OCI-LY1 (cell line): Measurements from ENCODE around the gene SLC28A1.

Experiments used
- H2AFZ ChIP-seq: fragments of 200-600 bp; sonication (generic), shearing (Covaris generic); 2 replicates; pipeline ENCODE4 v1.6.0; 2014; ENCODE audit warnings: antibody characterized with exemption, mild to moderate bottlenecking, low read length
- H3F3A ChIP-seq: fragments of 200-600 bp; sonication (generic), shearing (Covaris generic); 2 replicates; pipeline ENCODE4 v1.6.0; 2014; ENCODE audit warnings: mild to moderate bottlenecking, antibody characterized with exemption, low read length, moderate library complexity; ENCODE audit not compliant: insufficient read depth
- H3K27ac ChIP-seq: fragments of 200-600 bp; sonication (generic); 2 replicates; pipeline ENCODE4 v1.5.1; 2014; ENCODE audit warnings: low read length, mixed run types, mild to moderate bottlenecking, low read depth; ENCODE audit not compliant: poor library complexity, severe bottlenecking
- H3K27me3 ChIP-seq: fragments of 200-600 bp; sonication (generic); 2 replicates; pipeline ENCODE4 v1.6.0; 2014; ENCODE audit warnings: antibody characterized with exemption, mild to moderate bottlenecking, low read length, moderate library complexity; ENCODE audit not compliant: insufficient read depth
- H3K36me3 ChIP-seq: fragments of 200-600 bp; sonication (generic); 2 replicates; pipeline ENCODE4 v1.6.1; 2014; ENCODE audit warnings: mild to moderate bottlenecking, antibody characterized with exemption, low read length, moderate library complexity, mixed read lengths; ENCODE audit not compliant: insufficient read depth
- H3K4me1 ChIP-seq: fragments of 200-600 bp; sonication (generic); 2 replicates; pipeline ENCODE4 v1.5.1; 2014; ENCODE audit warnings: mild to moderate bottlenecking, low read length, moderate library complexity; ENCODE audit not compliant: insufficient read depth, severe bottlenecking
- H3K4me2 ChIP-seq: fragments of 200-600 bp; sonication (generic), shearing (Covaris generic); 2 replicates; pipeline ENCODE4 v1.6.1; 2014; ENCODE audit warnings: low read length
- H3K4me3 ChIP-seq: fragments of 200-600 bp; sonication (generic); 2 replicates; pipeline ENCODE4 v1.5.1; 2014; ENCODE audit warnings: low read length, low read depth, mild to moderate bottlenecking, mixed read lengths; ENCODE audit not compliant: poor library complexity, severe bottlenecking
- H3K79me2 ChIP-seq: fragments of 200-600 bp; shearing (Covaris generic); 2 replicates; pipeline ENCODE4 v1.6.1; 2016; ENCODE audit warnings: mixed run types, low read length, mixed read lengths; ENCODE audit not compliant: insufficient read depth
- H3K9ac ChIP-seq: fragments of 200-600 bp; sonication (generic), shearing (Covaris generic); 2 replicates; pipeline ENCODE4 v1.6.1; 2014; ENCODE audit warnings: mild to moderate bottlenecking, low read length, mixed read lengths
- H3K9me2 ChIP-seq: fragments of 200-600 bp; sonication (generic), shearing (Covaris generic); 2 replicates; pipeline ENCODE4 v1.6.1; 2014; ENCODE audit warnings: low read depth, mild to moderate bottlenecking, low read length, mixed read lengths
- H3K9me3 ChIP-seq: fragments of 200-600 bp; shearing (Covaris generic); 2 replicates; pipeline ENCODE4 v1.6.1; 2014; ENCODE audit warnings: low read length, mixed read lengths
- H4K20me1 ChIP-seq: fragments of 200-600 bp; sonication (generic), shearing (Covaris generic); 2 replicates; pipeline ENCODE4 v1.6.0; 2016; ENCODE audit warnings: mild to moderate bottlenecking, low read length; ENCODE audit not compliant: insufficient read depth
- CTCF ChIP-seq: fragments of 200-600 bp; sonication (generic), shearing (Covaris generic); IDR thresholded peaks from 2 replicates; pipeline ENCODE4 v1.5.1; 2017; ENCODE audit warnings: mild to moderate bottlenecking, antibody characterized with exemption, low read length, moderate library complexity, mixed read lengths
- EZH2 ChIP-seq: fragments of 200-600 bp; sonication (generic), shearing (Covaris generic); IDR thresholded peaks from 2 replicates; pipeline ENCODE4 v1.8.0; 2017; ENCODE audit warnings: borderline replicate concordance, mixed run types, mild to moderate bottlenecking, antibody characterized with exemption, low read length, moderate library complexity, mixed read lengths

SLC28A1 gene

DNA sequence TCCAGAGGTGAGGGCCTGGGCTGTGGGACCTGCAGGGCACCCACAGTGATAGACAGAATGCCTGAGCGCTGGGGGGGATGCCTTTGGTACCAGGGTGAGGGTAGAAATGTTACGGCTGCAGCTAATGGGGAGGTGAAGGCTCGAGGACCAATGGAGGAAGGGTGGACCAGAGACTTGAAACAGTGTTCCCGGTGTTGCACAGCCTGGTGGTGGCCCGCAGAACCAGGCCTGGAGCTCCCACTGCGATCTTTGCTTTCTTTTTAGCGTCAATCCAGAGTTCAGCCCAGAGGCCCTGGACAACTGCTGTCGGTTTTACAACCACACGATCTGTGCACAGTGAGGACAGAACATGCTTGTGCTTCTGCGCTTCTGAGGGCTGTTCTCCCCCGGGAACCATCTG is 60.4 kb downstream of the SLC28A1 start:
- Histone ChIP-seq H3K4me3 (no peak overlapping the region), H3K36me3 (no peaks in the 10 kb centered on the region), H3K4me1 (no peaks in the 10 kb centered on the region), H4K20me1 (no peaks in the 10 kb centered on the region), H3K9me3 (no peaks in the 10 kb centered on the region), H3K9ac (no peak overlapping the region), H3K27ac (no peak overlapping the region), H3K9me2 (no peaks in the 10 kb centered on the region), H3K79me2 (no peaks in the 10 kb centered on the region), H3K27me3 (peaks cover 2% of the 10 kb centered on the region; the same call in 1 of the 2 replicates), H2AFZ (no peak overlapping the region), H3K4me2 (no peak overlapping the region), H3F3A (no peaks in the 10 kb centered on the region)
- TF ChIP-seq CTCF = no peak
- no peak for TF ChIP-seq EZH2

GRCh38 chr15:84946772-84947489 is 62.5 kb downstream of the SLC28A1 start:
- Histone ChIP-seq H3K27me3 (peaks cover 5% of the 10 kb centered on the region), H3K79me2 (no peaks in the 10 kb centered on the region), H3K4me2 (no peak overlapping the region), H3K9me3 (no peaks in the 10 kb centered on the region), H3K36me3 (no peaks in the 10 kb centered on the region), H2AFZ (no peak overlapping the region), H3K4me1 (no peaks in the 10 kb centered on the region), H4K20me1 (no peaks in the 10 kb centered on the region), H3K4me3 (no peak overlapping the region), H3K9ac (no peak overlapping the region), H3K9me2 (no peaks in the 10 kb centered on the region), H3K27ac (no peak overlapping the region), H3F3A (no peaks in the 10 kb centered on the region)
- TF ChIP-seq CTCF (no peak), EZH2 (no peak)

DNA sequence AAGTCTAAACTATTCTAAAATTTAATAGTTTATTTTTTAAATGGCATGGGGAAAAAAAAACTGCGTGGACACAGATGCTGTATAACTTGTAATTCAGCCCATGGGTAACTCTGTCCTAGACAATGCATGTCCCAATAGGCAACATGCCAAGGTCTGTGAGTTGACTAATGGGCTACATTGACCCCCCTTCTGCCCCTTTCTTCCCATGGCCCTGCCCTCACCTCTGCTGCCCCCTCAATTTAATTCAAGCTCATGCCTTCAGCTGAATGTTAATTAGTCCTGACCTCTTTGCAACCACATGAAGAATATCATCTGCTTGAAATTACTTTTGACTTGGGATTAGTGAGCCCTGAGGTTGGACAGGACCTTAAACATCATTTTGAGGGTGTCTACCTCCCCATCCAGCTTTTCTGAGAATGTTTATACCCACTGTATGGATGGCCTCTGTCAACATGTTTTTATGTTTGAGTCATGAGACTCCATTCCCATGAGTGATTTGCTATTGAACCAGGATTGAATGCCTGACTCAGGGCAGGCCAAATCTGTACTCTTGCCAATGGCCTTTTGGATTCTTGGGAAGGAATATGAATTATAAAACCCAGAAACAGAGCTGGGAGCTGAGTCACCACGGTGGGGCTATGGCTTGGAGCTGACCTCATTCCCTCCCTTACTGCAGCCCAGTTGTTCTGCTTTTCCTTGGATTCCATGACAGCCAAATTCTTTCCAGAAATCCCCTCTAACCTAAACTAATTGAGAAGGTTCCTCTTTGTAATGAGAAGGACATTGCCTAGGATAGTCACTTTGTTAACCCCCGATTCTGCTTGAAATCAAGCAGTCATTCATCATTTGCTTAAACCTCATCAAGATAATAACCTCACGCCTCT is 63.7 kb downstream of the SLC28A1 start:
- no peak overlapping the region for H3K4me2 ChIP-seq
- no peak overlapping the region for H3K9ac ChIP-seq
- no peak overlapping the region for H2AFZ ChIP-seq
- TF ChIP-seq CTCF = no peak
- TF ChIP-seq EZH2 = no peak
- no peaks in the 10 kb centered on the region for H4K20me1 ChIP-seq
- no peak overlapping the region for H3K27ac ChIP-seq
- no peaks in the 10 kb centered on the region for H3F3A ChIP-seq
- H3K9me2 ChIP-seq = no peaks in the 10 kb centered on the region
- no peaks in the 10 kb centered on the region for H3K79me2 ChIP-seq
- H3K27me3 ChIP-seq = peaks cover 9% of the 10 kb centered on the region
- no peak overlapping the region for H3K4me3 ChIP-seq
- H3K4me1 ChIP-seq = no peaks in the 10 kb centered on the region
- no peaks in the 10 kb centered on the region for H3K36me3 ChIP-seq
- no peaks in the 10 kb centered on the region for H3K9me3 ChIP-seq
